Mucosa of rectum (tissue), 2 donors: ENCODE data around the gene LRP10.
"Not testable (repeated sequence)": the region's sequence is repeated elsewhere in the genome, so short reads cannot be mapped to it uniquely, and the experiment has no call there.

Experiments
- H3K27ac ChIP-seq, 2 donors: one replicate each; pipeline ENCODE4 v1.7.0; 2013; ENCODE audit warnings: inconsistent platforms in 2 of 2, low read depth in 2 of 2, low read length in 2 of 2
- H3K27me3 ChIP-seq, 2 donors: one replicate each; pipeline ENCODE4 v1.7.0; 2013; ENCODE audit warnings: low read length in 2 of 2; ENCODE audit not compliant: control insufficient read depth in 2 of 2, insufficient read depth in 2 of 2
- H3K36me3 ChIP-seq, 2 donors: one replicate each; pipeline ENCODE4 v1.7.0; 2013; ENCODE audit warnings: low read length in 2 of 2; ENCODE audit not compliant: control insufficient read depth in 2 of 2, insufficient read depth in 2 of 2
- H3K4me1 ChIP-seq, 2 donors: one replicate each; pipeline ENCODE4 v1.7.0; 2013; ENCODE audit warnings: low read length in 2 of 2, mild to moderate bottlenecking in 1 of 2; ENCODE audit not compliant: control insufficient read depth in 2 of 2, insufficient read depth in 2 of 2
- H3K4me3 ChIP-seq, 2 donors: one replicate each; pipeline ENCODE4 v1.7.0; 2013; ENCODE audit warnings: low read length in 2 of 2
- H3K9ac ChIP-seq, 2 donors: one replicate each; pipeline ENCODE4 v1.7.0; 2013; ENCODE audit warnings: low read length in 2 of 2, low read depth in 1 of 2, mild to moderate bottlenecking in 1 of 2
- H3K9me3 ChIP-seq, 2 donors: one replicate each; pipeline ENCODE4 v1.7.0; 2013; ENCODE audit warnings: low read length in 2 of 2; ENCODE audit not compliant: control insufficient read depth in 2 of 2
- donor health status: healthy.
- donor health status: Normal muscosa, but diverticular disease.

Gene LRP10

GRCh38 chr14:22898302-22899090 lies 27.0 kb downstream of the LRP10 start:
- Histone ChIP-seq H3K4me1 (no peaks in the 10 kb centered on the region), H3K27ac (no peak overlapping the region), H3K27me3 (no peaks in the 10 kb centered on the region), H3K36me3 (peaks cover 23 to 33% of the 10 kb centered on the region in 2 donors), H3K4me3 (no peak overlapping the region), H3K9ac (no peak overlapping the region), H3K9me3 (no peaks in the 10 kb centered on the region)

- Histone ChIP-seq H3K9me3 (no peaks in the 10 kb centered on the region), H3K9ac (no peak overlapping the region), H3K27me3 (no peaks in the 10 kb centered on the region), H3K27ac (peak overlapping the region in 1 of 2 donors; percentile 11), H3K4me3 (no peak overlapping the region), H3K4me1 (no peaks in the 10 kb centered on the region), H3K36me3 (peaks cover 41 to 50% of the 10 kb centered on the region in 2 donors)
Measured at GRCh38 chr14:22900081-22900799, 28.7 kb downstream of the LRP10 start.

- Histone ChIP-seq H3K4me1 (no peaks in the 10 kb centered on the region), H3K36me3 (peaks cover 54 to 64% of the 10 kb centered on the region in 2 donors), H3K4me3 (no peak overlapping the region), H3K9me3 (no peaks in the 10 kb centered on the region), H3K9ac (no peak overlapping the region), H3K27ac (no peak overlapping the region), H3K27me3 (no peaks in the 10 kb centered on the region)
Measured at GRCh38 chr14:22901799-22902198, 30.3 kb downstream of the LRP10 start.

- peaks cover 54 to 79% of the 10 kb centered on the region in 2 donors for H3K36me3 ChIP-seq
- H3K9ac ChIP-seq: no peak overlapping the region
- no peak overlapping the region for H3K4me3 ChIP-seq
- H3K27ac ChIP-seq: no peak overlapping the region
- H3K4me1 ChIP-seq: no peaks in the 10 kb centered on the region
- no peaks in the 10 kb centered on the region for H3K9me3 ChIP-seq
- no peaks in the 10 kb centered on the region for H3K27me3 ChIP-seq
Measured at GRCh38 chr14:22903742-22904087, 32.2 kb downstream of the LRP10 start.

GRCh38 chr14:22905627-22906026 lies 34.1 kb downstream of the LRP10 start:
- Histone ChIP-seq H3K27me3 (no peaks in the 10 kb centered on the region), H3K9me3 (no peaks in the 10 kb centered on the region), H3K4me1 (no peaks in the 10 kb centered on the region), H3K9ac (no peak overlapping the region), H3K36me3 (peaks cover 62 to 86% of the 10 kb centered on the region in 2 donors), H3K27ac (no peak overlapping the region), H3K4me3 (no peak overlapping the region)

GRCh38 chr14:22906073-22906472 lies 34.5 kb downstream of the LRP10 start:
- peaks cover 57 to 85% of the 10 kb centered on the region in 2 donors for H3K36me3 ChIP-seq

GRCh38 chr14:22907429-22907828 lies 35.9 kb downstream of the LRP10 start:
- Histone ChIP-seq H3K27ac (no peak overlapping the region), H3K9ac (no peak overlapping the region), H3K4me3 (no peak overlapping the region), H3K4me1 (no peaks in the 10 kb centered on the region), H3K9me3 (no peaks in the 10 kb centered on the region), H3K36me3 (peaks cover 45 to 76% of the 10 kb centered on the region in 2 donors), H3K27me3 (no peaks in the 10 kb centered on the region)

More at GRCh38 chr14:22906073-22906472, 34.5 kb downstream of the LRP10 start:
- Histone ChIP-seq H3K9ac (no peak overlapping the region), H3K27me3 (no peaks in the 10 kb centered on the region), H3K27ac (no peak overlapping the region), H3K9me3 (no peaks in the 10 kb centered on the region), H3K4me1 (no peaks in the 10 kb centered on the region), H3K4me3 (no peak overlapping the region)

- Histone ChIP-seq H3K36me3 (peaks cover 37 to 66% of the 10 kb centered on the region in 2 donors), H3K9ac (no peak overlapping the region), H3K27ac (no peak overlapping the region), H3K4me1 (no peaks in the 10 kb centered on the region), H3K9me3 (no peaks in the 10 kb centered on the region), H3K4me3 (no peak overlapping the region), H3K27me3 (no peaks in the 10 kb centered on the region)
Measured at GRCh38 chr14:22908601-22909000, 37.1 kb downstream of the LRP10 start.

- Histone ChIP-seq H3K4me1 (no peaks in the 10 kb centered on the region), H3K9ac (no peak overlapping the region), H3K4me3 (no peak overlapping the region), H3K36me3 (peaks cover 14 to 43% of the 10 kb centered on the region in 2 donors), H3K27ac (no peak overlapping the region), H3K27me3 (no peaks in the 10 kb centered on the region), H3K9me3 (no peaks in the 10 kb centered on the region)
Measured at GRCh38 chr14:22910916-22911315, 39.4 kb downstream of the LRP10 start.

GRCh38 chr14:22914836-22915235 lies 43.3 kb downstream of the LRP10 start:
- H3K9me3 ChIP-seq, H3K4me3 ChIP-seq, H3K27me3 ChIP-seq, H3K9ac ChIP-seq, H3K27ac ChIP-seq: not testable (repeated sequence)
- peaks cover 8 to 11% of the 10 kb centered on the region in 2 donors for H3K4me1 ChIP-seq
- peaks cover 0 to 14% of the 10 kb centered on the region in 2 donors for H3K36me3 ChIP-seq
